Right atrium auricular region (tissue), 2 donors: ENCODE results near the gene ZNF764. TPM values are rescaled to one million over a fixed set of nuclear protein-coding genes. Genes with fewer than 3 reads are reported as not detected.

Source experiments
- DNase-seq: peaks from one replicate; pipeline ENCODE4 v3.0.0-alpha.2; 2019; ENCODE audit warnings: low spot score
- H3K27ac ChIP-seq, 2 donors: fragments of 200-600 bp; sonication (generic); 1 replicate in 1 of 2; 2 replicates in 1 of 2; pipeline ENCODE4 v1.5.1; 2016 to 2019
- H3K27me3 ChIP-seq, 2 donors: fragments of 200-600 bp; sonication (generic); one replicate each; pipeline versions ENCODE4 v1.5.1 to v1.6.0; 2017 to 2019
- H3K36me3 ChIP-seq: fragments of 200-600 bp; sonication (generic); one replicate; pipeline ENCODE4 v1.5.1; 2016
- H3K4me1 ChIP-seq, 2 donors: fragments of 200-600 bp; sonication (generic); one replicate each; pipeline versions ENCODE4 v1.5.1 to v1.6.0; 2017 to 2019
- H3K4me3 ChIP-seq, 2 donors: fragments of 200-600 bp; sonication (generic); 1 replicate in 1 of 2; 2 replicates in 1 of 2; pipeline ENCODE4 v1.5.1; 2017 to 2019; ENCODE audit warnings: mild to moderate bottlenecking in 1 of 2, moderate library complexity in 1 of 2
- H3K9me3 ChIP-seq, 2 donors: fragments of 200-600 bp; sonication (generic); one replicate each; pipeline ENCODE4 v1.5.1; 2019
- total RNA-seq, 2 donors: library from RNA; depleted of rRNA; stranded (reverse); fragments of >200 nt; gene quantifications; one replicate each; pipeline ENCODE4 v1.1.0, GENCODE V29; 2016
- TF ChIP-seq, protein P1 (sequence below), 2 donors: fragments of 200-600 bp; sonication (generic); IDR thresholded peaks; one replicate each; pipeline ENCODE4 v1.5.1; 2019; ENCODE audit warnings: antibody characterized with exemption in 2 of 2

ZNF764 gene
- total RNA-seq, 2 donors from 2014 or later, result 12.0 to 16.9 TPM

DNA sequence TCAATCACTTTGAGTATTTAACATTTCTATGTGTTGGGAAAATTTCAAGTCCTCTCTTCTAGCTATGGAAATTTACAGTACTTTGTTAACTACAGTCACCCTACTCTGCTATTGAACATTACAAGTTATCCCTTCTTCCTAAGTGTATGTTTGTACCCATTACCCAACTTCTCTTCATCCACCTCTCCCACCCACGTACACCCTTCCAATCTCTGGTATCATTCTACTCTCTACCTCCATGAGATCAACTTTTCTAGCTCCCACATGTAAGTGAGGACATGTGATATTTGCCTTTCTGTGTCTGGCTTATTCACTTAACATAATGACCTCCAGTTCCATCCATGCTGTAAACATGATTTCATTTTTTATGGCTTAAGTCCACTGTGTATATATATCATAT, 16.5 kb upstream of the ZNF764 start:
- H3K27me3 ChIP-seq, result no peaks in the 10 kb centered on the region
- H3K36me3 ChIP-seq, result peaks cover 13% of the 10 kb centered on the region
- TF ChIP-seq, protein P1, sequence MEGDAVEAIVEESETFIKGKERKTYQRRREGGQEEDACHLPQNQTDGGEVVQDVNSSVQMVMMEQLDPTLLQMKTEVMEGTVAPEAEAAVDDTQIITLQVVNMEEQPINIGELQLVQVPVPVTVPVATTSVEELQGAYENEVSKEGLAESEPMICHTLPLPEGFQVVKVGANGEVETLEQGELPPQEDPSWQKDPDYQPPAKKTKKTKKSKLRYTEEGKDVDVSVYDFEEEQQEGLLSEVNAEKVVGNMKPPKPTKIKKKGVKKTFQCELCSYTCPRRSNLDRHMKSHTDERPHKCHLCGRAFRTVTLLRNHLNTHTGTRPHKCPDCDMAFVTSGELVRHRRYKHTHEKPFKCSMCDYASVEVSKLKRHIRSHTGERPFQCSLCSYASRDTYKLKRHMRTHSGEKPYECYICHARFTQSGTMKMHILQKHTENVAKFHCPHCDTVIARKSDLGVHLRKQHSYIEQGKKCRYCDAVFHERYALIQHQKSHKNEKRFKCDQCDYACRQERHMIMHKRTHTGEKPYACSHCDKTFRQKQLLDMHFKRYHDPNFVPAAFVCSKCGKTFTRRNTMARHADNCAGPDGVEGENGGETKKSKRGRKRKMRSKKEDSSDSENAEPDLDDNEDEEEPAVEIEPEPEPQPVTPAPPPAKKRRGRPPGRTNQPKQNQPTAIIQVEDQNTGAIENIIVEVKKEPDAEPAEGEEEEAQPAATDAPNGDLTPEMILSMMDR (IDR thresholded peaks at IDR 0.05), result no peak
- no peak overlapping the region for H3K4me3 ChIP-seq
- H3K27ac ChIP-seq, result no peak overlapping the region
- DNase-seq, result no peak
- H3K9me3 ChIP-seq, result no peaks in the 10 kb centered on the region
- peaks cover 0 to 23% of the 10 kb centered on the region in 2 donors for H3K4me1 ChIP-seq

DNA sequence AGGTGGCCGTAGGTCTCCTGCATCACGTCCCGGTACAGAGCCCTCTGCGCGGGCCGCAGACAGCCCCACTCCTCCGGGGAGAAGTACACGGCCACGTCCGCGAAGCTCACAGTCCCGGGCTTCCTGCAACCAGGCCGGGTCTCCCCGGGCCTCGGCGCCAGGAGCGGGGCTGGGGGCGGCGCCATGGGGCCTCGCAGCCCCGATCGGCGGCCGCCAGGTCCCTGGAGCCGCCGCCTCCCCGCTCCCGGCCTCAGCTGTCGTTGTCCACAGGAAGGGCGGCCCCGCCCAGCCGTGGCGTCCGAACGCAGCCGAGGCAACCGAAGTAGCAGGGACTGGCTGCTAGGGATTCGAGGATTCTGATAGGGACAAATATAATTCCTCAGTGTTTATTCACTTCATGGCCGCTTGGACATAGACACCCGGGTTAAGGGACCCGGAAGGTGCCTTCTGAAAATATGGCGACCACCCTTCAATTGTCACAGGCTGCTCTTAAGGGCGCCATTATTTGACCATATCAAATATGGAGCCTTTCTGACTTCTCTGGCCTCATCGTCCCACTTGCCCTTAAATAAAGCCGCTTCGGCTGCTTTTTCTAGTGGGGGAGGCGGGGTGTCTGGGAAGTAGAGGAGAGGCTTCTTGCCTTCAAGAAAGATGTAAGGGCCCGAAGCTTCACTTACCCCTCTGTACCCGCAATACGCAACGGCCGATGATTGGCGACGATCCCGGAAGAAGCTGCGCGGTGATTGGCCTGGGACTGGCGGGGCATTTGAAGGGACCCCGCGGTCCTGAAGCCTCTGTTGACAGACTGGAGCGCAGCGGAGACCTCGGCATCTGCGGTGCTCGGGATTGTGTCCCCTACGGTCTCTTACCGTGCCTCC, 13.5 kb upstream of the ZNF764 start, which contains the start of gene ZNF688:
ZNF688 (minus strand) TSS at position 270 of the 878 bp plus-strand sequence; CDS start at position 185, 85 bp downstream.
- Histone ChIP-seq H3K36me3 (no peaks in the 10 kb centered on the region), H3K9me3 (no peaks in the 10 kb centered on the region), H3K4me1 (peaks cover 0 to 24% of the 10 kb centered on the region in 2 donors), H3K4me3 (peak within 1 kb of the TSS; percentile 66 to 88), H3K27ac (peak within 1 kb of the TSS; percentile 94 to 98), H3K27me3 (no peaks in the 10 kb centered on the region)
- TF ChIP-seq, protein P1 (IDR thresholded peaks at IDR 0.05), result peak in 1 of 2 donors; percentile 18
- peak; percentile 96 for DNase-seq

DNA sequence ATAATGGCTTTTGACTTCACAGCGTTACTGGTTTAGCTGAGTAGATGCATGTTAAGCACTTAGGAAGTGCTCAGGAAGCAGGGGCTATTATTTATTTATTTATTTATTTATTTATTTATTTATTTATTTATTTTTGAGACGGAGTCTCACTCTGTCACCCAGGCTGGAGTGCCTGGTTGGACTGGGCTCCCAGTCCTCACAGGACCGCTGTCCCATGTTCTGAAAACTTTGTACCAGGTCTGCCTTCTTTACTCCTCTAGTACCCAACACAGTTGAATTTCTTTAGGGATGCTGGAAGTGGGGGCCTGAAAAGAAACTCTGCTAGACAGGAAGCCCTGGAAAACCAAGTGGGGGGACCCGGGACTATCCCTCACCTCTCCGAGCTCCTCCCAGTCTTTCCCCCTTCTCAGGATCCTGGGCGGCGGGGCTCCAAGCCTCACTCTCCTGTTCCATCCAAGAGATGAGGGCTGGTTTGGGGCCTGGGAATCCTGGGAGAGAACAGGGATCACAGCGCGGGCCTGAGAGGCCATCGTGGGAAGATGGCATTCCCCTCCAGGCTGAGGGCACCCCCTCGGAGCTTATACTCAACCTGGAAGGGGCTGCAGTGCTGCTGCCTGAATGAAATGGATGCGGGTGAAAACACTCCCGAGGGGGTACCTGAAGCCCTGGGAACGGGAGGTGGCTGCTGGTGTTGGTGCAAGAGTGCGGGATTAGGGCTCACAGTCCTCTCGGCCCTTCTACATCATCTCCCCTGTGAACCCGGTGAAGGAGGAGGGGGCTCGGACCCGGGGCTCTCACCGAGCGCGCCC, 12.7 kb upstream of the ZNF764 start:
- peak overlapping the region; percentile 66 to 88 for H3K4me3 ChIP-seq
- TF ChIP-seq, protein P1 (IDR thresholded peaks at IDR 0.05), result no peak
- H3K27me3 ChIP-seq, result no peaks in the 10 kb centered on the region
- peak overlapping the region; percentile 94 to 98 for H3K27ac ChIP-seq
- H3K4me1 ChIP-seq, result peaks cover 0 to 24% of the 10 kb centered on the region in 2 donors
- H3K36me3 ChIP-seq, result no peaks in the 10 kb centered on the region
- no peaks in the 10 kb centered on the region for H3K9me3 ChIP-seq
- DNase-seq, result no peak

DNA sequence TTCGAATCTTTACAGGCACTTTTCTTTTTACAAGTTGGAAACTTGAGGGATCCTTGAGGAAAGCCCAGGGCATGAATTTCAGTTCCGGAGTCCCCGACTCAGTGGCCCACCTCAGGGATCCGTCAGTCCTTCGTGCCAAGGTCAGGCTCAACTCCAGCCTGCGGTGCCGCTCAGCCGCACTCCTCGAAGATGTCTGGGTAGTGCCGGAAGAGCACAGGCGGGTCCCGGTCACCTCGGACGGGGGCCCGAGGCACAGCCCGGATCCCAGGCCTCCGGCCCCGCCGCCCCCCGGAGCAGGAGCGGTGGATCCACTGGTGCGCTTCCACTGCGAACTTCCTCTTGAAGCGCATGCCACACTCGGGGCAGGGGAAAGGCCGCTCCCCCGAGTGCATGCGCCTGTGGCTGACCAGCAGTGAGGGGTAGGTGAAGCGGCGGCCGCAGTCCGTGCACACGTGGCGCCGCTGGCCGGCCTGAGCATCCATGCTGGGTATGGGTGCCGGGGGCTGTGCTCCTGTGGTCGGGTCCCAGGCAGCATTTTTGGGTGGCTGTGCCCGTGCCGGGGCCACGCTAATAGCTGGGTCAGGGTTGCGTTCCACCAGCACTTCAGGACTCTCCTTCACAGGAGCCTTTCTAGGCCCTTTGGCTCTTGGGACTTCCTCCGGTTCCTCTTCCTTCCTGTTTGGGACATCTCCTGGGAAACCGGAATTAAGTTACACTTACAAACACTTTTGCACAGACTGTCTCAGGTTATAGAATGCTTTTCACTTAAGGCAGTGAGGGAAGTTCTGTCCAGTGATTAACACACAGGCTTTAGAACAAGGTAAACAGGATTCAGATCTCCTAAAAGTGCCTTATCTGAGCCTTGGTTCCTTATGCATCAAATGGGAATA, 11.8 kb upstream of the ZNF764 start:
- Histone ChIP-seq H3K27me3 (no peaks in the 10 kb centered on the region), H3K27ac (peak overlapping the region; percentile 94 to 98), H3K36me3 (no peaks in the 10 kb centered on the region), H3K4me3 (no peak overlapping the region), H3K4me1 (peaks cover 0 to 24% of the 10 kb centered on the region in 2 donors), H3K9me3 (no peaks in the 10 kb centered on the region)
- DNase-seq, result no peak
- TF ChIP-seq, protein P1 (IDR thresholded peaks at IDR 0.05), result no peak

DNA sequence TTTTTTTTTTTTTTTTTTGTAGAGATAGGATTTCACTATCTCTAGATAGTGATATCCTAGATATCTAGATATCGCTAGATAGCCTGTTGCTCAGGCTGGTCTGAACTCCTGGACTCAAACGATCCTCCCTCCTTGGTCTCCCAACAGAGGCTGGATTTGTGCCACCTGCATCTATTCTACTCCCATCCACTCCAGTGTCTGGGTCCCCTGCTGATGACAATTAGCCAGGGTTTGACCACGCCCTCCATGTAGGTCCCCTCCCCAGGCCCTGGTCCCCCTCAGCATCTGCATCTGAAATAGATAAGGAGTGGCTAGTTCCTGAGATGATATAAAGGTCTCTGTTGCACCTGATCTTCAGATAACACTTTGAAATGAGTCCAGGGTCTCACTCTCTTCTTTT, 11.1 kb upstream of the ZNF764 start:
- Histone ChIP-seq H3K36me3 (no peaks in the 10 kb centered on the region), H3K4me3 (no peak overlapping the region), H3K9me3 (no peaks in the 10 kb centered on the region), H3K27me3 (no peaks in the 10 kb centered on the region), H3K27ac (no peak overlapping the region), H3K4me1 (peaks cover 0 to 24% of the 10 kb centered on the region in 2 donors)
- TF ChIP-seq, protein P1 (IDR thresholded peaks at IDR 0.05), result no peak
- no peak for DNase-seq
